ENCODE measurements around the gene UIMC1.
A peak's percentile ranks its signal among the peaks of the same experiment; 100 is the strongest.
"Not testable (repeated sequence)": the region's sequence is repeated elsewhere in the genome, so short reads cannot be mapped to it uniquely, and the experiment has no call there.

Gene UIMC1

DNA sequence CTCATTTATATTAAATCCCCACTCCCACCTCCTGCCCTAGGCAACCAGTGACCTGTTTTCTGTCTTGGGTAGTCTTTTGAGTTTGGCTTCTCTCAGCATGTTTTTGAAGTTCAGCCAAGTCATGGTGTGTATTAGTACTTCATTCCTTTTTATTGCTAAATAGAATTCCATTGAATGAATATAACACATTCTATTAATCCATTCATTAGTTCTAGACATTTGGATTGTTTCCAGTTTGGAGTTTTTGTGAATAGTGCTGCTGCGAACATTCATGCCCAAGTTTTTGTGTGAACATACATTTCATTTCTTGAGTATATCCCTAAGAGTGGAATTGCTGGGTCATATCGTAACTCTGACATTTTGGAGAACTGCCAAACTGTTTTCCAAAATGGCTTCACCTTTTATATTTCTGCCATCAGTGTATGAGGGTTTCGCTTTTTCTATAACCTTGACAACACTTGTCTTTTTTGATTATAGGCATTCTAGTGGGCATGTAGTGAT, 18.6 kb upstream of the UIMC1 start:
- H3K9me3 Mint-ChIP-seq, result no peaks in the 10 kb centered on the region
- no peaks in the 10 kb centered on the region for H3K27me3 Mint-ChIP-seq
- no peak overlapping the region for H3K4me3 Mint-ChIP-seq
- intact Hi-C loops (cut with micrococcal nuclease), result no loop called here
- peaks cover 26% of the 10 kb centered on the region for H3K36me3 Mint-ChIP-seq (ENCODE audit: low read depth)
- peaks cover 33% of the 10 kb centered on the region for H3K4me1 Mint-ChIP-seq (ENCODE audit: low read depth)
- H3K27ac Mint-ChIP-seq, result no peak overlapping the region

DNA sequence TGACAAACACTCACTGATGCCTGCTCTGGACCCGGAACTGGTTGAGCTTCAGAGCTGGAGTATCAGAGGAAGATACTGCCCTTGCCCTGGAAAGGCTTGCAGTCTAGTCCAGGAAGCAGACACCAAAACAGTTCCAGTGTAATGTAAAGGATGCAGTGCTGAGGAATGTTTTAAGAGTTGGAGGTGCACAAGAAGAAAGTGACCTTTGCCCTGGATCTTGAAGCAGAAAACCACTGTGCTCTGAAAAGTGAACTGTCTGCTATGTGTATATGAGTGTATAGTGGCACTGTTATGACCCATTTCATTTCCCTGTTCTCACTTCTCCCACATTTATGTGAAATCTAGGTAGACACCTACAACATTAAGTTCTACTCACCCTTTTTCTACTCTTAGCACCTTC, 18.0 kb upstream of the UIMC1 start:
- peaks cover 22% of the 10 kb centered on the region for H3K36me3 Mint-ChIP-seq (ENCODE audit: low read depth)
- H3K4me3 Mint-ChIP-seq, result no peak overlapping the region
- no peaks in the 10 kb centered on the region for H3K27me3 Mint-ChIP-seq
- H3K9me3 Mint-ChIP-seq, result no peaks in the 10 kb centered on the region
- peaks cover 33% of the 10 kb centered on the region for H3K4me1 Mint-ChIP-seq (ENCODE audit: low read depth)
- no peak overlapping the region for H3K27ac Mint-ChIP-seq
- intact Hi-C loops (cut with micrococcal nuclease), result no loop called here

DNA sequence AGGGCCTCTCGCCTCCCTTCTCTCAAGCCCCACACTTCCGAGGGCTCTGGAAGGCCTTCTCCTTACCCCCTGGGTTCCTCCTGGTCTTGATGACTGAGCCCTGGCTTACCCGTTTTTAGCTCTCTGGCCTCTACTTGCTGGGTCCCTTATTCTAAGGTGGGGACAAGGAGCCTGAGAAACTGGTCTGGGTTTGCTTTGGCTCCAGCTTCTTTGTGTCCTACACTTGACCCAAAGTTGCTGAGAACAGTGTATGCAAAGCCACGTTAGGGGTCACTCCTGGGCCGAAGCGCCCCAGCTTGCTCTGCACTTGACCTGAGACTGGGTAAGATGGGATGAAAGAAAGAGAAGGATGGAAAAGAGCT, 16.7 kb upstream of the UIMC1 start:
- H3K36me3 Mint-ChIP-seq (ENCODE audit: low read depth), result peaks cover 16% of the 10 kb centered on the region
- peak overlapping the region; percentile 71 for H3K27ac Mint-ChIP-seq
- intact Hi-C loops (cut with micrococcal nuclease), result no loop called here
- peak overlapping the region; percentile 84 for H3K4me3 Mint-ChIP-seq
- peaks cover 33% of the 10 kb centered on the region for H3K4me1 Mint-ChIP-seq (ENCODE audit: low read depth)
- no peaks in the 10 kb centered on the region for H3K27me3 Mint-ChIP-seq
- no peaks in the 10 kb centered on the region for H3K9me3 Mint-ChIP-seq

DNA sequence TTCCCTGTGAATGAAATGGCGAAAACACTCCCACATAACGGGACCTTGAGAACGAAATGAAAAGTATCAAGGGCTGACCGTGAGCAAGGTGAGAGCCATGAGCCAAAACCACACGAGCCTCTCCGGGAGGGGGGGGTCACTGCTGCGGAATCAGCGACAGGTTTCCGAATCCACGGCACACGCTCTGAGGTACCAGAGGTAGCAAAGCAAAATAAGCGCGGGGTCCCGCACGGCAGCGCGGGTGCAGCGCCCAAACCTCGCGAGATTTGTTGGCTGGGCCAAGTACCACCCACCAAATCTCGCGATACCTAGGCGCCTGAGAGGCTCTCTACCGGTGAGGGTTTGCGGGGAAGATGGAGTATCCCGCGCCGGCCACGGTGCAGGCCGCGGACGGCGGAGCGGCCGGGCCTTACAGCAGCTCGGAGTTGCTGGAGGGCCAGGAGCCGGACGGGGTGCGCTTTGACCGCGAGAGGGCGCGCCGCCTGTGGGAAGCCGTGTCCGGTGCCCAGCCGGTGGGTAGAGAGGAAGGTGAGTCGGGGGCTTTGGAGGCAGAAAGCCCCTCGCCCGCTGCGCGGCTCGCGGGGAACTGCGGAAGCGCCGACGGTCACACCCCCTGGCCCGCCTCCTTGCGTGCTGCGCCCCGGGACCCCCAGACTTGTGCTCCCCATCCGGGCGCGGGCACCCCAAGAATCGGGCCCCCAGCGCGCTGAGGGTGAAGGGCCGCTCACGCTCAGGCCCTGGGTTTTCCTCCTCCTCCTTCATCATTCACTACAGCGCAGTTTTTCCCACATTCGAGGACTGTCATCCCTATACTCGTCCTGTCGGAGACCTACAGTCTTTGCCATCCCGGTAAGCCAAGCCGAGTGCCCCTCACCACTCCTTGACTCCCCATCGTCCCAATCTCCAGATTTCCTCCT, 16.1 kb upstream of the UIMC1 start, which contains the start of gene ZNF346:
Gene ZNF346 (plus strand): TSS at position 311 of the 917 bp plus-strand sequence. CDS start 43 bp downstream, at position 354.
- intact Hi-C loops (cut with micrococcal nuclease), result loop anchor here (1.0 kb wide), 1 partner anchor 16 kb away; the partner anchor contains the start of gene UIMC1
- no peaks in the 10 kb centered on the region for H3K27me3 Mint-ChIP-seq
- peak within 1 kb of the TSS; percentile 84 for H3K4me3 Mint-ChIP-seq
- peaks cover 16% of the 10 kb centered on the region for H3K36me3 Mint-ChIP-seq (ENCODE audit: low read depth)
- no peaks in the 10 kb centered on the region for H3K9me3 Mint-ChIP-seq
- H3K4me1 Mint-ChIP-seq (ENCODE audit: low read depth), result peaks cover 33% of the 10 kb centered on the region
- peak within 1 kb of the TSS; percentile 71 for H3K27ac Mint-ChIP-seq

DNA sequence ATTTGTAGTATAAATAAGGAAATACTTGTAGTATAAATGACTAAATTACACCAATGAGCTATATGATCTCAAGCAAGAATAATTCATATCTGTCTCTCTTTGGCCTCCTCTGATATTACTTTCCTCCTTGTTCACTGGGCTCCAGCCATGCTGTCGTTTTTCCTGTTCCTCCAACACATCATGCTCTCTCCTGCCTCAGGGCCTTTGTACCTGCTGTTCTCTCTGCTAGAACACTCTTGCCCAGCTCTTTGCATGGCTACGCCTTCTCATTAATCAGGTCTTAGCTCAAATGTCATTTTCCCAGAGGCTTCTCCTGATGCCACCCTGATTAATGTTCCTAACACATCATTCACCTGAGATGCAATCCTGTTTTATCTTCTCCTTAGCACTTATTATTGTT, 13.5 kb upstream of the UIMC1 start:
- Mint-ChIP-seq H3K4me1 (ENCODE audit: low read depth) (peaks cover 31% of the 10 kb centered on the region), H3K4me3 (no peak overlapping the region), H3K36me3 (ENCODE audit: low read depth) (peaks cover 16% of the 10 kb centered on the region), H3K27me3 (no peaks in the 10 kb centered on the region), H3K27ac (no peak overlapping the region), H3K9me3 (no peaks in the 10 kb centered on the region)
- intact Hi-C loops (cut with micrococcal nuclease), result no loop called here

DNA sequence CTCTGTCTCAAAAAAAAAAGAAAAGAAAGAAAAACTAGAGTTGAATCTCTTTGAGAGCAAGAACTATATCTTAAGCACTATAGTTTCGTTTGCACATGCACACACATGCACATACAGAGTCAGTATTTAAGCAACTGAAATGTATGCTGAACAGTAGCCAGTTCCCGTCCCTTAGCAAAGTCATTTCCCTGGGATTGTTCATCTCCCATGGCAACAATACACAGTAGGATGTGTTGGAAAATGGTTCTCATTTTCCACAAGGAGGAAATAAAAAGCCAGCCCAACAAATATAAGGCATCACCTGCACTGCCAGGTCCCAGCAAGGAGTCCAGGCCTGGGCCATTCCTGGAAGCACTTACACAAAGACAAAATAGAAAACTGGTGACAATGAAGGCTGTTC, 11.8 kb upstream of the UIMC1 start:
- Mint-ChIP-seq H3K4me3 (no peak overlapping the region), H3K36me3 (ENCODE audit: low read depth) (peaks cover 16% of the 10 kb centered on the region), H3K4me1 (ENCODE audit: low read depth) (peaks cover 19% of the 10 kb centered on the region), H3K27ac (no peak overlapping the region), H3K9me3 (no peaks in the 10 kb centered on the region), H3K27me3 (no peaks in the 10 kb centered on the region)
- intact Hi-C loops (cut with micrococcal nuclease), result no loop called here

DNA sequence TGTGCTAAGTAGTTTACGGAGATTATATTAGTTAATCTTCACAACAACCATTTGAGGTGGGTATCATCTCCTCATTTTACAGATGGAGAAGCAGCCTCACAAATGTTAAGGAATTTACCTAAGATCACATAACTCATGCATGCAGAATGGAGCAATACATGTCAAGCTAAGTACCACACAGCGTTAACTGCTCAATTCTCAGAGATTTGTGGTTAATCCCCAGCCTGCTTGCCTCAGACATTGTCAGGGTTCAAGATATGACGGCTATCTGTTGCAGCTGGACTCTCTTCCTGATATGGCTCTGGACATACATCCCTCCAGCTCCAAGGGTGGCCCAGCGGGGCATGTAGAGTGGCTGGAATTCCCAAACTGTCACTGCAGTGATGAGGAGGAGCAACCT, 8.6 kb upstream of the UIMC1 start:
- Mint-ChIP-seq H3K36me3 (ENCODE audit: low read depth) (no peaks in the 10 kb centered on the region), H3K27ac (no peak overlapping the region), H3K27me3 (no peaks in the 10 kb centered on the region), H3K4me1 (ENCODE audit: low read depth) (no peaks in the 10 kb centered on the region), H3K9me3 (no peaks in the 10 kb centered on the region), H3K4me3 (no peak overlapping the region)
- intact Hi-C loops (cut with micrococcal nuclease), result no loop called here

DNA sequence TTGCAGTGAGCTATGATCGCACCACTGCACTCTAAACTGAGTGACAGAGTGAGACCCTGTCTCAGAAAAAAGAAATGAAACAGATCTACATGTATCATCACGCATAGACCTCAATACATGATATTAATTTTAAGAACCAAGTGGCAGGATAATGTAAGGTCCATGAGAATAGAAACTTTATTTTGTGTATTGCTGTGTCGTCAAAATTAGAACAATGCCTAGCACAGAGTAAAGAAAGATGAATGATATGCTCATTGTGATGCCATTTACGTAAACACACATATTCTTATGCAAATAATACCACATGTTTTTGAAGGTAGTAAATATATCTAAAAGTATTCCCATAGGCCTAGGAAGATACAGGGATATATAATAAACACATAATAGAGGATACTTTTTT, 3.6 kb upstream of the UIMC1 start:
- intact Hi-C loops (cut with micrococcal nuclease), result no loop called here
- Mint-ChIP-seq H3K4me1 (ENCODE audit: low read depth) (peaks cover 7% of the 10 kb centered on the region), H3K36me3 (ENCODE audit: low read depth) (peaks cover 15% of the 10 kb centered on the region), H3K4me3 (no peak overlapping the region), H3K27me3 (no peaks in the 10 kb centered on the region), H3K27ac (no peak overlapping the region), H3K9me3 (no peaks in the 10 kb centered on the region)

DNA sequence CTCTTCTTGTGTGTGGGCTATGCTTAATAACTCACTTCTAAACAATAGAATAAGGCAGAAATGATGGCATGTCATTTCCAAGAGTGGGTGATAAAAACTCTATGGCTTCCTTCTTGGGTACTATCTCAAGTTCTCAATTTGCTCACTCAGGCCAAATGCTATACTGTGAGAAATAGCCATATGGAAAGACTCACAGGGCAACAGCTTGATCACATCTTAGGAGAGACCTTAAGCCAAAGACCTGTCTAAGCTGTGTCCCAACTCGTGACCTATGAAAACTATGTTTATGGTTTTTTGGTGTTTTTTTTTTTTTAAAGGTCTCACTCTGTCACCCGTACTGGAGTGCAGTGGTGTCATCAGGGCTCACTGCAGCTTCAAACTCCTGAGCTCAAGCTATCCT, 2.1 kb upstream of the UIMC1 start:
- no peak overlapping the region for H3K27ac Mint-ChIP-seq
- H3K9me3 Mint-ChIP-seq, result no peaks in the 10 kb centered on the region
- intact Hi-C loops (cut with micrococcal nuclease), result no loop called here
- peaks cover 15% of the 10 kb centered on the region for H3K36me3 Mint-ChIP-seq (ENCODE audit: low read depth)
- H3K4me1 Mint-ChIP-seq (ENCODE audit: low read depth), result peaks cover 7% of the 10 kb centered on the region
- H3K4me3 Mint-ChIP-seq, result no peak overlapping the region
- H3K27me3 Mint-ChIP-seq, result no peaks in the 10 kb centered on the region

DNA sequence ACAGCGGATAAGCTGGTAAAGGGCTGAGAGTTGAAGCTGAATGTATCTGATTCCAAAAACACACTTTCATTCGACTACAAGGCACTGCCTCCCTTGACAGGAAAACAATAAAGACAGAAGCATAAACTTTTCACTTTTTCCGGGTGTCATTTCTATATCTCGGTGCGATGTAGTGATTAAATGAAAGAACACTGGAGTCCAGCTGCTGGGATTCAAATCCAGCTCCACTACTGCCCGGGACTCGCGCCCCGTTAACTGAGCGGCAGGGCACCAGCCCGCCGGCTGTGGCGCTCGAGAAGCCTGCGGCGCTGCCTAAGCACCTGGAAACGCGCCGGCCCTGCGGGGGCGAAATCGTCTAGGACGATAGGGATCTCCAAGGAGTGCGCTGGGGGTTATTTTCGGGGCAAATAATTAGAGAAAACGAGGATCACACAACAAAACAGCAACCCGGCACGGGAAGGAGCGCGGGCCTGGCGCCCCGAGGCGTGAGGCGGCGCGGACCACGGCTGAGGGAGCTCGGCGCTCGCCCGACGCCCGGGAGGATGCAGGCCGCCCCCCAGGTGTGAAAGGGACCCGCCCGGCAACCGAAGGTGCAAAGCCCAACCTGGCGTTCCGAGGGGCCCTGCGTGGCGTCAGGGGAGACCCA, 837 bp downstream of the UIMC1 start:
- peak overlapping the region; percentile 99 for H3K27ac Mint-ChIP-seq
- intact Hi-C loops (cut with micrococcal nuclease), result loop anchor here (1.0 kb wide), 1 partner anchor 17 kb away; the partner anchor contains the start of gene ZNF346
- peaks cover 15% of the 10 kb centered on the region for H3K36me3 Mint-ChIP-seq (ENCODE audit: low read depth)
- H3K4me1 Mint-ChIP-seq (ENCODE audit: low read depth), result peaks cover 13% of the 10 kb centered on the region
- H3K27me3 Mint-ChIP-seq, result no peaks in the 10 kb centered on the region
- no peaks in the 10 kb centered on the region for H3K9me3 Mint-ChIP-seq
- peak overlapping the region; percentile 96 for H3K4me3 Mint-ChIP-seq

DNA sequence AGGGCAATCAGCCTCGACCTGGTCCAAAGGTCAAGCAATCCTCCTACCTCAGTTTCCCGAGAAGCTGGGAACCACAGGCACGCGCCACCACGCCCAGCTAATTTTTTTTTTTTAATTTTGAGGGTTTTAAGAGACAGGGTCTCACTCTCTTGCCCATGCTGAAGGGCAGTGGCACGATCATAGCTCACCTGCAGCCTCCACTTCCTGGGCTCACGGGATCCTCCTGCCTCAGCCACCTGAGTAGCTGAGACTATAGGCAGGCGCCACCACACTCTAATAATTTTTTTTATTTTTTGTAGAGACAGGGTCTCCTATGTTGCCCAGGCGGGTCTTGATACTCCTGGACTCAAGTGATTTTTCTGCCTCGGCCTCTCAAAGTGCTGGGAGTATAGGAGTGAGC, 1.6 kb downstream of the UIMC1 start:
- intact Hi-C loops (cut with micrococcal nuclease), result no loop called here
- H3K27ac Mint-ChIP-seq, result no peak overlapping the region

DNA sequence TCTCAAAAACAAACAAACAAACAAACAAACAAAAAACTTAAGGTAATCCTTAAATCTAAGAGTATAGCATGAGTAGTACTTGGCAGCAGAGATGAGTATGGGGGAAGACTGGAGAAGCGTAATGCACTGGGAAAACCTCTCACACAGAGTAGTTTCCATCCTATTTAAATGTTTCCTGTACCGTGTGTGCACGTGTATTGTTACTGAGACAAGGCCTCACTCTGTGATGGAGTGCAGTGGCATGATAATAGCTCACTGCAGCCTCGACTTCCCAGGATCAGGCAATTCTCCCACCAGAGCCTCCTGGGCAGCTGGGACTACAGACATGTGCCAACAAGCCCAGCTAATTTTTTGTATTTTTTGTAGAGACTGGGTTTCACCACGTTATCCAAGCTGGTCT, 2.9 kb downstream of the UIMC1 start:
- Mint-ChIP-seq H3K4me1 (ENCODE audit: low read depth) (peaks cover 27% of the 10 kb centered on the region), H3K4me3 (no peak overlapping the region), H3K9me3 (no peaks in the 10 kb centered on the region), H3K36me3 (ENCODE audit: low read depth) (peaks cover 22% of the 10 kb centered on the region), H3K27ac (no peak overlapping the region), H3K27me3 (no peaks in the 10 kb centered on the region)
- intact Hi-C loops (cut with micrococcal nuclease), result no loop called here

More for the DNA sequence above, 1.6 kb downstream of the UIMC1 start:
- Mint-ChIP-seq H3K27me3 (no peaks in the 10 kb centered on the region), H3K4me1 (ENCODE audit: low read depth) (peaks cover 20% of the 10 kb centered on the region), H3K36me3 (ENCODE audit: low read depth) (peaks cover 22% of the 10 kb centered on the region), H3K9me3 (no peaks in the 10 kb centered on the region), H3K4me3 (peak overlapping the region; percentile 96)

DNA sequence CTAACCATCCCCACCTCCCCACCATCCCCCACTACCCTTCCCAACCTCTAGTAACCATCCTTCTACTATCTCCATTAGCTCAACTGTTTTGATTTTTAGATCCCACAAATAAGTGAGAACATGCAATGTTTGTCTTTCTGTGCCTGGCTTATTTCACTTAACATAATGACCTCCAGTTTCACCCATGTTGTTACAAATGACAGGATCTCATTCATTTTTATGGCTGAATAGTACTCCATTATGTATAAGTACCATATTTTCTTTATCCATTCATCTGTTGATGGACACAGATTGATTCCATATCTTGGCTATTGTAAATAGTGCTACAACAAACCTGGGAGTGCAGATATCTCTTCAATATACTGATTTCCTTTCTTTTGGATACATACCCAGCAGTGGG, 7.1 kb downstream of the UIMC1 start:
- H3K27ac Mint-ChIP-seq, result not testable (repeated sequence)

DNA sequence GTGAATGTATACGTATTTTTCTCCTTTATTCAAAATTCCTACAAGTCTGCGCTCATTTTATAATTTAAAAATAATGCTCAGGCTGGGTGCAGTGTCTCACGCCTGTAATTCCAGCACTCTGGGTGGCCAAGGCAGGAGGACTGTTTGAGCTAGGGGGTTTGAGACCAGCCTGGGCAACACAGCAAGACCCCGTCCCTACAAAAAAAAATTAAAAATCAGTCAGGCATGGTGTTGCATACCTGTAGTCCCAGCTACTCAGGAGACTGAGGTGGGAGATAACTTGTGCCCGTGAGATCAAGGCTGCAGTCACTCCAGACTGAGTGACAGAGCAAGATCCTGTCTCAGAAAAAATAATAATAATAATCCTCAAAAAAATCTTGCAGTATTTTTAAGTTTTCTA, 7.8 kb downstream of the UIMC1 start:
- Mint-ChIP-seq H3K4me3 (no peak overlapping the region), H3K9me3 (peaks cover 10% of the 10 kb centered on the region), H3K27me3 (no peaks in the 10 kb centered on the region), H3K4me1 (ENCODE audit: low read depth) (peaks cover 58% of the 10 kb centered on the region), H3K27ac (no peak overlapping the region), H3K36me3 (ENCODE audit: low read depth) (peaks cover 7% of the 10 kb centered on the region)
- intact Hi-C loops (cut with micrococcal nuclease), result no loop called here

More for the DNA sequence above, 7.1 kb downstream of the UIMC1 start:
- H3K4me3 Mint-ChIP-seq; intact Hi-C loops (cut with micrococcal nuclease); H3K36me3 Mint-ChIP-seq (ENCODE audit: low read depth); H3K9me3 Mint-ChIP-seq; H3K27me3 Mint-ChIP-seq: not testable (repeated sequence)
- peaks cover 53% of the 10 kb centered on the region for H3K4me1 Mint-ChIP-seq (ENCODE audit: low read depth)
